GM12892 (cell line): ENCODE data around the gene ARHGAP1.

Experiments used
- POLR2A ChIP-seq: IDR thresholded peaks from 2 replicates; pipeline ENCODE4 v1.6.1; 2011; ENCODE audit warnings: low read depth, low read length, control low read depth
- POLR2AphosphoS5 ChIP-seq: IDR thresholded peaks from 2 replicates; pipeline ENCODE4 v1.6.1; 2011; ENCODE audit warnings: low read depth, low read length, control low read depth
- TAF1 ChIP-seq: IDR thresholded peaks from 2 replicates; pipeline ENCODE4 v1.6.1; 2011; ENCODE audit warnings: low read depth, mild to moderate bottlenecking, control low read depth, low read length, borderline replicate concordance

DNA sequence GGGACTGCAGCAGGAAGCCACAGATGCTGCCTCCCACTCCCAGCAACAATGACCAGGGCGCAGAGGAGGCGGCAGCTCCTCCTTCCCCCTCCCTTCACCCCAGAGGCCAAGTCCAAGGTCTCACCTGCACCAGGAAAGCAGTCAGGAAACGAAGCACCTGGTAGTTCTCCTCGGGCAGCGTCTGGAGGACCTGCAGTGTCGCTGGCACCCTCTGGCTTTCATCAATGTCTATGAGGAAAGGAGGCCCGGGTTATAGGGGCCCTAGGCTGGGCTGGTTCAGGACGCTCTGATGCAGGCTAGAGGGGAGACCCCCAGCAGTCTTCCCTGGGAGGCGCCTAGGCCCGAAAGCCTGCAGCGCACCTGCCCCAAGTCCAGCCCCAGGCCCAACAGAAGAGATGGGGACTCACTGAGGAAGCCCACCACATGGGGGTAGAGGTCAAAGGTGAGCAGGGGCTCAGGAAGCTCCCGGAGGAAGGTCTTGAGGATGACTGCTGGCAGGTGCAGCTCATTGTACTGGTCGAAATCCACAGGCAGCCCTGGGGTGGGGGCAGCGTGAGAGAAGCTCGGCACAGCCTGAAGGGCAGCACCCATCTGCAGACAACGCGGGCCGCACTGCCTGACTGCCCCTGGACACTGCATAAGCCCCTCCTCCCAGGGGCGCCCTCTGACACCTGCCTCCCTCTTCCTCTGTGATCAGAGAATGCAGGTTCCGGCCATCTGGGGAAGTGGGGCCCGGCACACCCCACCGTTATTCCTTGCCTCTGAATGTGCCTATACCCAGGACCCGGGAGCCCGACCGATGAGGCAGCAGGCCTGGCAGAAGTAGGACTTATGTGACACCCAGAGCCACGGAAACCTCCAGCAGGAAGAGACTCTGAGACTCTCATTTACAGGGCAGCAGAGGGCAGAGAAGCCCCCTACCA, 20.9 kb downstream of the ARHGAP1 start:
- TF ChIP-seq POLR2A, result no peak
- TF ChIP-seq TAF1, result no peak
- no peak for TF ChIP-seq POLR2AphosphoS5
